ENCODE data around the gene ALX4. TPM values are rescaled to one million over a fixed set of nuclear protein-coding genes. Genes with fewer than 3 reads are reported as not detected.

Gene ALX4
- total RNA-seq, 1 donor from 2014 or later = not detected

DNA sequence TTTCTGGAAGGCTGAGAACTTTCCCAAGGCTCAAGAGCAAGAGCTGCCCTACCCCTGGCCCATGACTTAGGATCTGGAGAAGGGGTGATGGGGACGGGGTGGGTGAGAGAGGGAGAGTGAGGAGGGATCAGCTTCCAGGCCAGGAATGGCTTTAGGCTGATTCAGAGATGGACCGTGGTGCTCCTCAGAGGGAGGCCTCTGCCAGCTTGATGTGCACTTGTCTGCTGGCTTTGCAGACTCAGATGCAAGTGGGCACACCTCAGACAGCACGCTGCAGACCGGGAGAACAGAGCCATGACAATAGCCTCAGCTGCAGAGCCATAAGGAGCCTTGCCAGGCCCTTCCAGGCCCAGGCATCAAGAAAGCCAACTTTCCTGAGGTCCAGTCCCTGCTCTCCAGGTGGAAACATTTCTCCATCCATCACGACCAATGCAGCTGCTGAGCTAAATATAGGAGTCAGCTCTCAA, 41.3 kb downstream of the ALX4 start:
- Histone ChIP-seq H3K27me3 (no peaks in the 10 kb centered on the region), H3K36me3 (no peaks in the 10 kb centered on the region), H3K79me2 (ENCODE audit: low read depth) (no peaks in the 10 kb centered on the region), H3K27ac (no peak overlapping the region), H4K20me1 (ENCODE audit: low read depth) (no peaks in the 10 kb centered on the region), H3K9me3 (ENCODE audit: low read depth) (no peaks in the 10 kb centered on the region), H3K9ac (no peak overlapping the region), H3K4me2 (no peak overlapping the region), H3K4me1 (peaks cover 21% of the 10 kb centered on the region), H3K4me3 (no peak overlapping the region), H3F3A (ENCODE audit: low read depth) (no peaks in the 10 kb centered on the region), H2AFZ (replicated peaks) (no peak overlapping the region)
- no peak for DNase-seq (ENCODE audit: low spot score)
- Mint-ChIP-seq H3K27ac (no peak overlapping the region), H3K4me3 (no peak overlapping the region), H3K27me3 (ENCODE audit: insufficient read depth, low read depth) (peaks cover 4% of the 10 kb centered on the region), H3K9me3 (no peaks in the 10 kb centered on the region), H3K36me3 (no peaks in the 10 kb centered on the region), H3K4me1 (peaks cover 21% of the 10 kb centered on the region)
- TF ChIP-seq EZH2 (IDR thresholded peaks at IDR 0.05) (no peak), CTCF (IDR thresholded peaks at IDR 0.05) (no peak), EZH2phosphoT487 (IDR thresholded peaks at IDR 0.05) (no peak)

DNA sequence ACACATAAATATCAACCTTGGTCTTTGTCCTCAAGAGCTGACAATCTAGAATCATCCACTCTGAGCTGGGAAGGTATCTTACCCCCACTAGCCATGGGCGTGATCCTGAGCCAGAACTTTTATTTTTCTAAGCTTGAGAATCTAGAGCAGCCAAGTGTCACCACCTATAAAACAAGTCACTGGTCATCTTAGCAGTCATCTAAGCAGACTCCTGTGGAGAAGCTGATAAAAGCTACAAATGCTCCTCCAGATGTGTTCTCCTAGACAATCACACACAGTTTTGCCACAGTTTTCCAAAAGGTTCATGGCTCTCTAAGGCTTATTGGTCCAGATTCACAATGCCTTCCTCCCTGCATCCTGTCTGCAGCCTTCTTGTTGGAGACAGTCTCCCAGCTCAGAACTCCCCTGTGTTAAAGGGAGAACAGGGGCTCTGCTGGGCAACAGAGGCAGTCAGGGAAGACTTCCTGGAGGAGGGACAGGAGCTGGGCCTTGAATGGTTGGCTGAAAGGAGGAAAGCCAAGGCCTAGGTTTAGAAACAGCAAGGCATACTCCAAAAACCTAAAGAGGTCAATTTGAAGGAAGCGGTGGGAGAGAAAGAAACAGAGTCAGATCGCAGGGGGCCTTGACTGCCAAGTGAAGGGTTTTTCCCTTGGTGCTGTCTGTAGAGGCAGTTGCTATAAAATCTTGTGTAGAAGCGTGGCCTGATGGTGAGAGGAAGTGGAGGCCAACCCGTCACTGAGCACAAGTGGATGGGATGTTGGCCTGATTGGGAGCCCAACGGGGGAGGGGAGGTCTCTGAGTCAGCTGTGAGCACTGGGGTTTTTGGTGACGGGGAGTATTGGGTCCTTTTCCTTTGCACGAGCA, 42.0 kb downstream of the ALX4 start:
- DNase-seq (ENCODE audit: low spot score) = no peak
- H3K79me2 ChIP-seq (ENCODE audit: low read depth) = no peaks in the 10 kb centered on the region
- Mint-ChIP-seq H3K4me1 (peaks cover 19% of the 10 kb centered on the region), H3K36me3 (no peaks in the 10 kb centered on the region), H3K4me3 (no peak overlapping the region), H3K27me3 (ENCODE audit: insufficient read depth, low read depth) (peaks cover 4% of the 10 kb centered on the region), H3K9me3 (no peaks in the 10 kb centered on the region), H3K27ac (no peak overlapping the region)
- no peaks in the 10 kb centered on the region for H3F3A ChIP-seq (ENCODE audit: low read depth)
- H2AFZ ChIP-seq (replicated peaks) = no peak overlapping the region
- H3K4me1 ChIP-seq = peaks cover 25% of the 10 kb centered on the region
- no peak overlapping the region for H3K4me3 ChIP-seq
- H3K4me2 ChIP-seq = no peak overlapping the region
- no peak overlapping the region for H3K9ac ChIP-seq
- H3K27ac ChIP-seq = no peak overlapping the region
- no peaks in the 10 kb centered on the region for H3K9me3 ChIP-seq (ENCODE audit: low read depth)
- TF ChIP-seq EZH2 (IDR thresholded peaks at IDR 0.05) (no peak), EZH2phosphoT487 (IDR thresholded peaks at IDR 0.05) (no peak), CTCF (IDR thresholded peaks at IDR 0.05) (no peak)
- no peaks in the 10 kb centered on the region for H3K27me3 ChIP-seq
- no peaks in the 10 kb centered on the region for H4K20me1 ChIP-seq (ENCODE audit: low read depth)
- H3K36me3 ChIP-seq = no peaks in the 10 kb centered on the region

GRCh38 chr11:44267006-44267749, 42.8 kb downstream of the ALX4 start:
- Histone ChIP-seq H3K4me1 (peaks cover 25% of the 10 kb centered on the region), H3K9ac (no peak overlapping the region), H4K20me1 (ENCODE audit: low read depth) (no peaks in the 10 kb centered on the region), H3K27me3 (no peaks in the 10 kb centered on the region), H3K36me3 (no peaks in the 10 kb centered on the region), H3K4me3 (no peak overlapping the region), H3K4me2 (no peak overlapping the region), H3K27ac (no peak overlapping the region), H3K79me2 (ENCODE audit: low read depth) (no peaks in the 10 kb centered on the region), H3K9me3 (ENCODE audit: low read depth) (no peaks in the 10 kb centered on the region), H3F3A (ENCODE audit: low read depth) (no peaks in the 10 kb centered on the region), H2AFZ (replicated peaks) (no peak overlapping the region)
- Mint-ChIP-seq H3K27me3 (ENCODE audit: insufficient read depth, low read depth) (peaks cover 4% of the 10 kb centered on the region), H3K27ac (peak overlapping the region; percentile 60), H3K36me3 (no peaks in the 10 kb centered on the region), H3K9me3 (no peaks in the 10 kb centered on the region), H3K4me3 (no peak overlapping the region), H3K4me1 (peaks cover 22% of the 10 kb centered on the region)
- TF ChIP-seq EZH2 (IDR thresholded peaks at IDR 0.05) = no peak
- no peak for TF ChIP-seq CTCF (IDR thresholded peaks at IDR 0.05)
- TF ChIP-seq EZH2phosphoT487 (IDR thresholded peaks at IDR 0.05) = no peak
- DNase-seq (ENCODE audit: low spot score) = no peak

Data from neural progenitor cell (in vitro differentiated cells).